GM18526 (cell line): ENCODE measurements around the gene CYSLTR2.

Source experiments
- POLR2A ChIP-seq: IDR thresholded peaks from 3 replicates; pipeline ENCODE4 v1.6.1; 2011; ENCODE audit not compliant: insufficient read length; ENCODE audit errors: extremely low read depth

CYSLTR2 gene

DNA sequence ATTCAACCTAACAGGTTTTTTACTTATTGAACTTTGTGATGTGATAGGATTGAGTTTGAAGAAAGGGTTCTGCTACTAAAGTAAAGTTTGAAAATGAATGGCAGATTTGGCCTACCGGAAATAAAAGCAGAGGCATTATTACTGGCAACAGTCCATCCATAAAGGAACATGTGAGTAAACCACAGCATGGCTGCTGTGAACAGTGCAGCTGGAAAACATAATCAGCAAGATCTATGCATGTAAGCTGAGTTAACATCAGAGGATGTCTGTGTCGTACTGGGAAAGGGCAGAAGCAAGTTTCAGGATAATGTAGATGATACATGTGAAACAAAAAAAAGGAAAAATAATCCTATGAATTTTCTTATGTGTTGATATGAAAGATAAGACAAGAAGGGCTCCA is 87.6 kb downstream of the CYSLTR2 start:
- TF ChIP-seq POLR2A: no peak

DNA sequence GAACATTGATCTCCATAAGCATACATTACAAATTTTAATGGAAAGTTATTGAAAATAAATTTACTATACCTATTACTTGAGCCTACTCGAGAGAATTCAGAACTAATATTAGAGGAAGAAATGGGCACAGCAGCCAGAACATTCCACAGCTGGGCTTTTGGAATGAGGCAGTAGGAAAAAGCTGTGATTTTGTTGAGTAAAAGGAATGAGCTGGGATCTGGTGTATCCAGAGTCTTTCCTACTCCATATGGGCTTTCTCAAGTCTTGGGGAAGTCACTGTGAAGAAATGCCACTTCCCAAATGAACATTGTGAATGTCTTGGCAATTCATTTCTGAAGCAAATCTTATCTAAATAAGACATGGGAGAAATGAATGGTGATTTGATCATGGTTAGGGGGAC is 93.1 kb downstream of the CYSLTR2 start:
- TF ChIP-seq POLR2A: no peak

DNA sequence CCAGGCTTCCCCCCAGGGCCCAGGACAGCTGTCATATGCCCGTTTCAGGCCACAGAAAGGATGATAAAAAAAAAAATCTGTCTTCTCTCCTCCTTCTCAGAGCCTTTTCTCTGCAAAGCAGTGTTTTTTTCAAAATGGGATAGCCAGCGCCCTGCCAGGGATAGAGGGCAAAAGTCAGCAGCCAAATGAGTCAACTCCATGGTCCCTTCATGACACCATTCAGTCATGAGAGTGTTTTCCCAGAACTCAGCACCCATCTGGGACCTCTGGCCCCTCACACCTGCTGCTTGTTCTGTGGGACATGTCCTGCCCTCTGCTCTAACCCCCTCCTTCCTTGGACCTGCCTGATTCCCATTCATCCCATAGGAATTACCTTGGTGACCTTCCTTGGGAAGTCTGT is 95.0 kb downstream of the CYSLTR2 start:
- TF ChIP-seq POLR2A: no peak

DNA sequence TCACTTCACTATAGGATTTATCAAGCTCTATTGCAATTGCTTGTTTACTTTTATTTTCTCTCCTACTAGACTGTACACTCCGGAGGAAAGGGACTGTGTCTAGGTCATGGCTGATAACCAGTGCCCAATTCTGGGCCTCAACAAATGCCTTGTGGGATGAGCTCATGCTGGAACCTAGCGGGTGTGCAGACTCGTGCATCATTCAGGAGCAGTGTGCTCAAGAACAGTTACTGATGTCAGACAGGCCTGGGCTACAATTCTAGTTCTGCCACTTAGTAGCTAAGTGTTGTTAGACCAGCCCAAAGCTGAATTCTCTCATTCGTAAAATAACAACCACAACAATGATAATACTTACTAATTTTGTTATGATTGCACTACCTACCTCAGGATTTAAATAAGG is 95.4 kb downstream of the CYSLTR2 start:
- no peak for TF ChIP-seq POLR2A

DNA sequence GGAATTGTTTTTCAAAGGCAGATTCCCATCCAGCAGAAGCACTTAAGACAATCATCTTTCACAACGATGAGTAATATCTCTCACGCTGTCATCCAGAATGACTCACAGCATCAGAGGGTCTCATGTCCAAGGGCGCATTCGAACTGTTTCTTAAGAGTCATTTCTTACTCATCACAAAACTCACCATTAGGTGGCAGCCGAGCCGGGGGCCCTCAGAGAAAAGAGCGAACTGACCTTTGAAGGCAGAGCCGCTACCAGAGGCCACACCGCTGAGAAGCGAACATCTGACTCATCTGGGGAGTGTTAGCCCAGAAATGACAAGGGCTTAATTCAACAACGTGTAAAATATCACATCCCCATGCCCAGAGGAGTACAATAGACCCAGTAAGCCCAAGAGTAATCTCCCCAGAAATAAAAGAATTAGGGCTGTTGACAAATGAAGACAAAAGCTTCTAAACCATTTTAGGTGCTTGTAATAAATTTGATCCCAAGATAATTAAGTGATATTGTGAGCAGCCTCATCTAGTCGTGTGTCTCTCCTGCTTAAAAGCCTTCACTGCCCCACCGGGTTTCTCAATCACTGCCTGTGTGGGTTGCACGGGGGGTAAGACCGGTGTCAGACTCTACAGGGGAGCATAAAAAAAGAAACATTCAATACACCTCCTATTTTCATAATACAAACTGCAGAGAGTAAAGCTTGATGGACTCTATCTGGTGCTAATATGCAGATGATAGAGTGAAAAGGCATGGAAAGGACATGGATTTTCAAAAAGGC is 96.2 kb downstream of the CYSLTR2 start:
- TF ChIP-seq POLR2A: no peak

DNA sequence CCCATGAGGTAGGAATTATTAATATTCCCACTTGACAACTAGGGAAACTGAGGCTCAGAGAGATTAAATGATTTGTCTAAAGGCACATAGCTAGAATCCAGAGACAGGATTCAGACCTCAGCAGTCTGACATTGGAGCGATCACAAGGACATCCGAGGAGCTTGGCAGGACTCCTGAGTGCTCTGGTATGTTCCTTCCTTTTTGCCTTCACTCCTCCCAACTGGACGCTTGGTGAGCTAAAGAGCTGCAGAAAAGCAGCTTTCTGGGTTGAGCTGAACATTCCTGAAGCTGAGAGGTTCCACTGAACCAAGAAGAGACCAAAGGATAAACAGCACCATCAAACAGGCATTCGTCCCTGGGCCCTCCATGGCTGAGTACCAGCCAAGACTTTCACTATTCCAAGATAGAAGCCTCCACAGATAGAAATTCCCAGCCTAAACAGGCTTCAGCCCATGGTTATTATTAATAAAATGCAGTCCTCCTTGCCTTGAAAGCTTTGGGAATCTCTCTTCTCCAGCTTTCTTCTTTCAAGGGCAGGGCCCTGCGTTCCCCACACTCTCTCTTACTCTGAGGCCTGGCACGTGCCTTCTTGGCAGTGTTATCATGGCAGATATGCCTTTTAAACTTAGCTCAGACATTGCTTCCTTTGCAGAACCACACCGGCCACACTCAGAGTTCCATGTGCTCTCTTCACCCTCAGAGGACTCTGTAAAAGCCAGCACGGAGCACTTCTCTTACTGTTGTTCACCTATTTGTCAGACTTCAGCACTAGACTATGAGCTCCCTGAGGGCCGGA is 97.1 kb downstream of the CYSLTR2 start:
- TF ChIP-seq POLR2A: no peak

DNA sequence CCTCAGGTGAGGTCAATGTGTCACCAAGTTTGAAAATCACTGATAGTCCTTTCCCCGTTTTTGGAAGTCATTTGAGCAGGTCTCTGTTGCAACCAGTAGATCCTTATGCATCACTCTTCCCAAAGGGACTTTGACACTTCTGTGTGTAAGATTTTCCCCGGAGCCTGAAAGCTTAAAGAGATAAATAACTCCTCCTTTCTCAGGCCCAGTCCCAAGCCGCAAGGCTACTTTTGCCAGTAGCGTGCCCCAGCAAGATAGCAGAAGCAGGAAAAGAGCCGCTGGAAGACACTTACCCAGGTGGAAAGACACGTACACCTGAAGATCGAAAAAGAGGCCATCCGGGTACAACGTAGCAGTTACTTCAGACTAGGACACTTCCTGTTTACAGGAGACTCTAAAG is 106.9 kb downstream of the CYSLTR2 start:
- TF ChIP-seq POLR2A: no peak
